Panc1 (cell line): ENCODE measurements around the gene SEPTIN1.

Experiments used
- CTCF ChIP-seq: fragments of 450-650 bp; IDR thresholded peaks from 2 replicates; pipeline ENCODE4 v1.5.1; 2017; ENCODE audit warnings: mild to moderate bottlenecking
- POLR2AphosphoS5 ChIP-seq: IDR thresholded peaks from 2 replicates; pipeline ENCODE4 v1.6.1; 2012; ENCODE audit warnings: mild to moderate bottlenecking, low read depth, low read length, moderate library complexity
- TF ChIP-seq, protein P1 (sequence below), 2 experiments: IDR thresholded peaks; 2 replicates each; pipeline ENCODE4 v1.6.1; 2011 to 2012; ENCODE audit warnings: low read depth in 2 of 2, control low read depth in 1 of 2, low read length in 1 of 2, mild to moderate bottlenecking in 1 of 2, moderate library complexity in 1 of 2; ENCODE audit not compliant: insufficient read depth in 1 of 2

GRCh38 chr16:30381291-30382041 is 895 bp downstream of the SEPTIN1 start:
- TF ChIP-seq CTCF: no peak
- TF ChIP-seq POLR2AphosphoS5: no peak
- TF ChIP-seq, protein P1, sequence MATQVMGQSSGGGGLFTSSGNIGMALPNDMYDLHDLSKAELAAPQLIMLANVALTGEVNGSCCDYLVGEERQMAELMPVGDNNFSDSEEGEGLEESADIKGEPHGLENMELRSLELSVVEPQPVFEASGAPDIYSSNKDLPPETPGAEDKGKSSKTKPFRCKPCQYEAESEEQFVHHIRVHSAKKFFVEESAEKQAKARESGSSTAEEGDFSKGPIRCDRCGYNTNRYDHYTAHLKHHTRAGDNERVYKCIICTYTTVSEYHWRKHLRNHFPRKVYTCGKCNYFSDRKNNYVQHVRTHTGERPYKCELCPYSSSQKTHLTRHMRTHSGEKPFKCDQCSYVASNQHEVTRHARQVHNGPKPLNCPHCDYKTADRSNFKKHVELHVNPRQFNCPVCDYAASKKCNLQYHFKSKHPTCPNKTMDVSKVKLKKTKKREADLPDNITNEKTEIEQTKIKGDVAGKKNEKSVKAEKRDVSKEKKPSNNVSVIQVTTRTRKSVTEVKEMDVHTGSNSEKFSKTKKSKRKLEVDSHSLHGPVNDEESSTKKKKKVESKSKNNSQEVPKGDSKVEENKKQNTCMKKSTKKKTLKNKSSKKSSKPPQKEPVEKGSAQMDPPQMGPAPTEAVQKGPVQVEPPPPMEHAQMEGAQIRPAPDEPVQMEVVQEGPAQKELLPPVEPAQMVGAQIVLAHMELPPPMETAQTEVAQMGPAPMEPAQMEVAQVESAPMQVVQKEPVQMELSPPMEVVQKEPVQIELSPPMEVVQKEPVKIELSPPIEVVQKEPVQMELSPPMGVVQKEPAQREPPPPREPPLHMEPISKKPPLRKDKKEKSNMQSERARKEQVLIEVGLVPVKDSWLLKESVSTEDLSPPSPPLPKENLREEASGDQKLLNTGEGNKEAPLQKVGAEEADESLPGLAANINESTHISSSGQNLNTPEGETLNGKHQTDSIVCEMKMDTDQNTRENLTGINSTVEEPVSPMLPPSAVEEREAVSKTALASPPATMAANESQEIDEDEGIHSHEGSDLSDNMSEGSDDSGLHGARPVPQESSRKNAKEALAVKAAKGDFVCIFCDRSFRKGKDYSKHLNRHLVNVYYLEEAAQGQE (IDR thresholded peaks at IDR 0.05; ENCODE audit: insufficient read depth in 1 of 2, low read depth in 2 of 2, low read length in 1 of 2): no peak
